Caki2 (cell line): ENCODE data around the gene SLC4A4. TPM values are rescaled to one million over a fixed set of nuclear protein-coding genes. Genes with fewer than 3 reads are reported as not detected.

Source experiments
- DNase-seq: peaks from one replicate; pipeline ENCODE4 v3.0.0-alpha.2; 2015; ENCODE audit warnings: low read depth
- in situ Hi-C: cut with HindIII; loops from 2 replicates; pipeline ENCODE4 v1.10.0; 2016; ENCODE audit warnings: low sequenced_read_pairs, low pct_unique_long_range_greater_than_20kb, mixed read lengths
- total RNA-seq: library from RNA; depleted of rRNA; stranded (reverse); fragments of >200 nt; shearing (Covaris generic); gene quantifications from 2 replicates; pipeline ENCODE4 v1.2.3, GENCODE V29; 2014; ENCODE audit warnings: low replicate concordance

Gene SLC4A4
- total RNA-seq, 1 experiment from 2014 or later: 22.1 TPM

- peak; percentile 39 for DNase-seq
- in situ Hi-C loops: no loop called here
Observed at GRCh38 chr4:71553605-71554004, 214.8 kb downstream of the SLC4A4 start.

GRCh38 chr4:71554025-71554424 lies 215.2 kb downstream of the SLC4A4 start:
- in situ Hi-C loops: no loop called here
- DNase-seq: no peak

GRCh38 chr4:71558248-71558647 lies 219.4 kb downstream of the SLC4A4 start:
- no peak for DNase-seq

GRCh38 chr4:71559957-71560571 lies 221.2 kb downstream of the SLC4A4 start:
- DNase-seq: peak; percentile 58
- in situ Hi-C loops: no loop called here

More at GRCh38 chr4:71558248-71558647, 219.4 kb downstream of the SLC4A4 start:
- in situ Hi-C loops: no loop called here

- in situ Hi-C loops: no loop called here
- no peak for DNase-seq
Observed at GRCh38 chr4:71564775-71565174, 226.0 kb downstream of the SLC4A4 start.

DNA sequence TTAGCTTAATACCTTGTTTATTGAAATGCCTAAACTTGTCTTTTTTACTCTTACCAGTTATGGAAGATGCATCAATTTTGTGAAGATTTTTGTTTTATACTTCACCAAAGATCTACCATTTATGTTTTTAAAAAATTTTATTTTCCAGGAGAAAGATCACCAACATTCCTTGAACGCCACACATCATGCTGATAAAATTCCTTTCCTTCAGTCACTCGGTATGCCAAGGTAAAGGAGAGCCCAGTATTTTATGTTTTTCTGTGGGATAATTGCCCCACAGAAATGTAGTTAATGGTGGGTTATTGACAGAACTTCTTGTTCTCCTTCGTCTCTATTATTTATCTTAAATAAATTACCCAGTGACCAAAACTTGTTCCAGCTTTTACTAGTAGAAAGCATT lies 228.0 kb downstream of the SLC4A4 start:
- in situ Hi-C loops: no loop called here
- DNase-seq: no peak

DNA sequence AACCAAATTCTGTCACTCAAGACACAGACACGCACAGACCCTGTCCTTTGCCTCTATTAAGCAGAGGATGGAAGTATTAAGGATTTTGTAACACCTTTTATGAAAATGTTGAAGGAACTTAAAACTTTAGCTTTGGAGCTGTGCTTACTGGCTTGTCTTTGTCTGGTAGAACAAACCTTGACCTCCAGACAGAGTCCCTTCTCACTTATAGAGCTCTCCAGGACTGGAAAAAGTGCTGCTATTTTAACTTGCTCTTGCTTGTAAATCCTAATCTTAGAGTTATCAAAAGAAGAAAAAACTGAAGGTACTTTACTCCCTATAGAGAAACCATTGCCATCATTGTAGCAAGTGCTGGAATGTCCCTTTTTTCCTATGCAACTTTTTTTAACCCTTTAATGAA lies 229.3 kb downstream of the SLC4A4 start:
- in situ Hi-C loops: no loop called here
- DNase-seq: no peak

DNA sequence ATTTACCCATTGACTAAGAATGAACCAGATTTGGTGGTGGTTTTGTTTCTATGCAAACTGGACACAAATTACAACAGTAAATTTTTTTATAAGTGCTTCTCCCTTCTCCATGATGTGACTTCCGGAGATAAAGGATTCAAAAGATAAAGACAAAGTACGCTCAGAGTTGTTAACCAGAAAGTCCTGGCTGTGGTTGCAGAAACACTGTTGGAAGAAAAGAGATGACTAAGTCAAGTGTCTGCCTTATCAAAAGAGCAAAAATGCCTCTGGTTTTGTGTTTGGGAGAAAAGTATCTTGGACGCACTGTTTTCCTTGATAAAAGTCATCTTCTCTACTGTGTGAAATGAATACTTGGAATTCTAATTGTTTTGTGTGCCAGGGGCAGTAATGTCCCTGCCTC lies 231.7 kb downstream of the SLC4A4 start:
- in situ Hi-C loops: no loop called here
- DNase-seq: no peak

- no peak for DNase-seq
- in situ Hi-C loops: no loop called here
Observed at GRCh38 chr4:71571346-71571745, 232.5 kb downstream of the SLC4A4 start.

DNA sequence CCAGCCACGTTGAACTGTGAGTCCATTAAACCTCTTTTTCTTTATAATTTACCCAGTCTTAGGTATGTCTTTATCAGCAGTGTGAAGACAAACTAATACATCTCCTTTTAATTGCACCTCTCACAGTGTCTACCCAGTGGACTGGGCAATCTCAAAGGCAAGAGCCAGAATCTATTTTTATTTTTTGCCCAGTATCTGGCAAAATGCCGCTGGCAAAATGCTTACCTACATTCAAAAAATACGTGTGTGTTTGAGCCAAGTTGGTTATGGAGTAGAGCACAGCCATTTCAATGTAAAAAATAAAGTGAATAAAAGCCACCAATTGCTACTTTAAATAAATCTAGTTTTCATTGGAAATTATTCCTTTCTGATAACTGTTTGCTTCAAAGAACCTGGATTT lies 245.2 kb downstream of the SLC4A4 start:
- in situ Hi-C loops: no loop called here
- DNase-seq: no peak

DNA sequence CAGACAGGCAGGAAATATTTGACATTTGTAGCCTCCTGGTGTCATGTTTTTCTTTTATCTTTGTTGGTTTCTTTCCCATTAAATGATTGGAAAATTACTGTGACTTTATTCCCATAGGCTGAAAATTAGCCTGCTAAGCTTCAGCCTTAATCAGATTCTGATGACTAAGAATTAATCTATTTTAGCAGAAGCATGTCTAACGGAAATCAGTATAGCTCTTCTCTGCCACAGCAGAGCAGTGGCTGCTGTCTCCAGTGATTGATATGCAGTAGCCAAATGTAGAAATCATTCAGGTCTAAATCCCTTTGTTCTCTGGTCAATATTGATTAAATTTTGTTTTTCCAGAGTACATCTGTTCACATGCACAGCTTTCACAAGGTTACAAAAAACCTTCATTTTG lies 245.8 kb downstream of the SLC4A4 start:
- in situ Hi-C loops: no loop called here
- DNase-seq: no peak

DNA sequence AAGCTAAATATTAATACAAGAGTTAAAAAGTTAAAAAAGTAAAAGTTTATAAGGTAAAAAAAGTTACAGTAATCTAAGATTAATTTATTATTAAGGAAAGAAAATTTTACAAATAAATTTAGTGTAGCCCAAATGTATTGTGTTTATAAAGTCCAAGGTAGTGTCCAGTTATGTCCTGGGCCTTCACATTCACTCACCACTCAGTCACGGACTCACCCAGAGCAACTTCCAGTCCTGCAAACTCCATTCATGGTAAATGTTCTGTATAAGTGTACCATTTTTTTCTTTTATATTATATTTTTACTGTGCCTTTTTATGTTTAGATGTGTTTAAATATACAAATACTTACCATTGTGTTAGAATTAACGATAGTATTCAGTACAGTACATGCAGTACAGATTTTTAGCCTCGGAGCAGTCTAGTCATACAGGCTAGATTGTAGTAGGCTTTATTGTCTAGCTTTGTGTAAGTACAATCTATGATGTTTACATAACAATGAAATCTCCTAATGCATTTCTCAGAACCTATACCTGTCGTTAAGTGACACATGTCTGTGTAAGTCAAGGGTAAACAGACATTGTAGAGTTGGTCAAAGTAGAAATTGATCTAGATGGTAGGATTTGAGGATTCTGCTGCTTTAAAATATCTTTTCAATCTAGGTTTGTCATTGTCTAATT lies 247.4 kb downstream of the SLC4A4 start:
- DNase-seq: no peak
- in situ Hi-C loops: no loop called here

- no peak for DNase-seq
- in situ Hi-C loops: no loop called here
Observed at GRCh38 chr4:71587995-71588394, 249.2 kb downstream of the SLC4A4 start.

- DNase-seq: no peak
- in situ Hi-C loops: no loop called here
Observed at GRCh38 chr4:71592793-71593192, 254.0 kb downstream of the SLC4A4 start.

DNA sequence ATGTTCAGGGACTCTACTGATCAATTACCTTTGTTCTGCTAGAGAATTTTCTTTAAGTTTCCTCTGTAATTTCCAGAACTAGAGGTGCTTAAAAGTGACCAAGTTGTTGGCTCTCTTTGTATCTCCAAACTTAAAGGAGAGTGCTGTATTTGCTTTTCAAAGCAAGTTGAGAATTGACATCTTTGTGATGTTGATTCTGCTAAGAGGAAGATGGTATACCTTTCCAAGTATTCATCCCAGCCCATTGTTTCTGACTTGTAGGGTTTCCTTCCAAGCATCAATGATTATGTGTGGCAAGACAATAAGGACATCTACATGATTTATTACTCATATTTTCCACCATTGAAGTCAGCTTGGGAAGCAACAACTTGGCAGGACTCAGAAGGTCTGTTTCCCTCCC lies 254.5 kb downstream of the SLC4A4 start:
- DNase-seq: no peak
- in situ Hi-C loops: no loop called here

DNA sequence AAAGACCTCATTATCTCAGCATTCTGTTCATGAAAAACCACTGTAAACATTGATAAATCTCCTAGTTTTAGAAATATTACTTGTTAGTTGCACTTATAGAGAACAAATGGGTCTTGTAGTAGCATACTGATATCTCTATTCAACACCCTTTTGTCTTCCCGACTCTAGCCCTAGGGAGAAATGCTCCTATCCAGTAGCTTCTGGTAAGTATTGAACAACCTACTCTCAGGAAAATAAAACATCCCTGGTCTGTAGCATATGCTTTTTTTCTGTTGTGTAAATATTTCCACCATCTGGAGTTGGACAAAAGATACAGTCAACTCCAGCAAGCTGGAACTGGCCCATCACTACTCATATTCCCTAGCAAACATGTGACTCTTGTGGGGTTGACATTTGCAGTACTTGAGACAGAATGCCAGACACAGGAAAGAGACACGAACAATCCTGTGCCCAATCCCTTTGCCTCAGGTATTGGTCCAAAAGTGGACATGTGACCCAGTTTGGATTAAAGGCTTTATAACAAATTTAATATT lies 256.8 kb downstream of the SLC4A4 start:
- in situ Hi-C loops: no loop called here

GRCh38 chr4:71599578-71599977 lies 260.8 kb downstream of the SLC4A4 start:
- no peak for DNase-seq
- in situ Hi-C loops: no loop called here

More for the DNA sequence above, 256.8 kb downstream of the SLC4A4 start:
- no peak for DNase-seq

- in situ Hi-C loops: no loop called here
- DNase-seq: no peak
Observed at GRCh38 chr4:71602289-71602900, 263.6 kb downstream of the SLC4A4 start.

DNA sequence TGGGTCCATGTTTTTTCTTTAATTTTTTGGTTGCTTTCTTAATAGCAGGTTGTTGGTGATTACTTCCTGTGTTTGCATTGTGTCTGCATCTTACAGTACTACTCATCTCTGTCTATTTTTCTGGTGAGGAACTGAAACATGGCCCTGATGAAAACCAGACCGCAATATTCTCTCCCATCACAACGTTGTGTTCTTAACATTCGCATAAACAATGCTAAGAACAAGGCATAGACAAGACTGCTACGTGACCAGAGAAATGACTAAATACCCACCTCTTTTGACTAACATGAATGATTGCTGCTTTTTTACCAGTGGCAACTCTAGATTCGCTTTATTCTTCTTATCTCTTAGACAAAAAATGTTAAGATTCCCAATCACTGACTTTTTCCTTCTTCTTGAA lies 266.0 kb downstream of the SLC4A4 start:
- DNase-seq: no peak
- in situ Hi-C loops: no loop called here
